Activated gamma-delta T cell (primary cell): ENCODE data around the gene TNFAIP8L3.

Source experiments
- DNase-seq: peaks from one replicate; lab custom pipeline; 2025; lab: John Stamatoyannopoulos, UW

Gene TNFAIP8L3

GRCh38 chr15:51089699-51090453 lies 4.8 kb downstream of the TNFAIP8L3 start:
- no peak for DNase-seq

DNA sequence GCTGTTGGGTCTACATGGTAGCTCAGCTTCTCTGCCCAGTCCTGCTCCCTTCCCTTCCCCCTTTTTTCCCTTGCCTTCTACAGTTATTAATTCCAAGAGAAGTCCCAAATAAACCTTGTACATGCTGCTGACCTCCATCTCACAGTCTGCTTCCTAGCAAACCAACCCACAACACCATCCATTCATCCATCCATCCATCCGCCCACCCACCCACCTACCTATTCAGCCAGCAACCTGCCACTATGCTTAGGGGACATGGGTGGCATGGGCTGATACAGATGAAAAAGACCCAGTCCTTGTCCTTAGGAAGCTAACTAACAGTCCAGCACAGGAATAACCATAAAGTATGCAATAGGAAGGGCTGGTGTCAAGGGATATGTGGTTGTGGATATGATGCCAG lies 5.7 kb downstream of the TNFAIP8L3 start:
- DNase-seq: no peak

DNA sequence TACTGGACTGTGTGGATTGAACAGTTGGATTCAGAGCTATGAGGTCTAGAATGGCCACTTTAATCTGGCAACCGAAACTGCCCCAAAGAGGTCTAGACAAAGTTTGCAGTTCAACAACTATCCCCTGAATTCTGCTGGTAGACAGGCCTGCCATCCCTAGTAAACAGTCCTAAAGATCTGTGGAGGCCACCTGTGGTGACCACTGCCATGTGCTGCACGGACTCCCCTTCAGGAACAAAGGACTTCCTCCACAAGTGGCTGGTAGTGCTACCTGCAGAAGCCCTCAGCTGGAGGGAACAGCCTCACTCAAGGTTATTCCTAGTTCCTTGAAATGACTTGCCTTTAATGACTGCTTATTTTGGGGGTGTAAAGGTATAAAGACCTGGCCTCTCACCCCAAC lies 6.1 kb downstream of the TNFAIP8L3 start:
- no peak for DNase-seq

- DNase-seq: no peak
Measured at GRCh38 chr15:51087513-51087912, 7.2 kb downstream of the TNFAIP8L3 start.

DNA sequence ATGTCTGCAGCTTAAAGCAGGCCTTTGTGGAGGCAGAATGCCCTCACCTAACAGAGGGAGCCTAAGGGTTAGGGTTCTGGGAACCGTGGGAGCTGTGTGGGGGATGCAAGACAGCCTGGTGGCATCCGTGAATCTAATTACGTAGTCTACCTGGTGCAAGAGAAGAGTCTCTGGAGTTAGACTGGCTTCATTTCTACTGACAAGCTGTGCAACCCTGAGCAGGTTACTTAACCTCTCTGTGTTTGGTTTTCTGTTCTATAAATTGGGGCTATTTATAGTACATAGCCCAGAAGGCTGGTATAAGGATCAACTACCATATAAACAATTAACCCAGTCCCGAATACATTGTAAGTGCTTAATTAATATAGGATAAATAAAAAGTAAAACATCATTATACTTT lies 8.3 kb downstream of the TNFAIP8L3 start:
- no peak for DNase-seq

DNA sequence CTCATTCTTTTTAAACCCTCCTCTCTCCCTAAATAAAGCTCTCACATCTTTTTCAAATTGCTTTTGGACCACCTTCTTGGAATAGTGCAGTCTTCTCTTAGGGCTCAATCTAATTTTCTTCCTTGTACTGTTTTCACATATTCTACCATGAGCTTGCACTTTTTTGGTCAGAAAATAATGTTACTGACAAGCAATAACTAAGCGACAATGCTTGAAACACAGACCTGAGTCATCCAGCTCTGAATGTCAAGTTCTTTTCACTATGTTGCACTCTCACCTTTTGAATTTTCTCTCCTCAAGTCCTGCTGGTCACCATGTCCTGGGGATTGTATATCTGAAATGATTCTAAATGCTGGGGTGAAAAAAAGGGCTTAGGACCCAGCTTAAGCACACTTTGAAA lies 8.9 kb downstream of the TNFAIP8L3 start:
- DNase-seq: no peak

DNA sequence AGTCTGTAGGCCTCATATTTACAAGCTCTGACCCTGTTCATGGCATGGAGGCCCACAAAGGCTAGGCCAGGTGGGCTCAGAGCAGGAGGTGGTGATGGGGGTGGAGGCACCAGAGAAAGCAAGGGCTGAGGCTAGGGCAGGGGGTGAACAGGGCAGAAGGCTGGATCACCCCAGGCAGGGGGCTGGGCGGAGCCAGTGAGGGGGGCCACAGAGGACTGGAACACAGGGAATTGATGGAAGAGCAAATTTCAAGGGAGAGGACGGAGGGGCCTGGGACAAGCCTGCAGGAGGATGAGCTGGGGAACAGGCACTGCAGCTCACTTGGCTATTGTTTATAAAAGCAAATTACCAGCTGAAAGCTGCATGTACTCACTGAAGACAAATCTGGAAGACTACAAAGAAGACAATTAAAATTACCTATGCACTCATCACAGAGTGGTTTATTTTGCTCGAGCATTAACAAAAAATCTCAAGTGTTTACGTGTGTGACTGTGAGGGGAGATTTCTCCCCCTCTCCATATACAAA lies 11.0 kb downstream of the TNFAIP8L3 start:
- DNase-seq: no peak

- no peak for DNase-seq
Measured at GRCh38 chr15:51082246-51082645, 12.5 kb downstream of the TNFAIP8L3 start.

DNA sequence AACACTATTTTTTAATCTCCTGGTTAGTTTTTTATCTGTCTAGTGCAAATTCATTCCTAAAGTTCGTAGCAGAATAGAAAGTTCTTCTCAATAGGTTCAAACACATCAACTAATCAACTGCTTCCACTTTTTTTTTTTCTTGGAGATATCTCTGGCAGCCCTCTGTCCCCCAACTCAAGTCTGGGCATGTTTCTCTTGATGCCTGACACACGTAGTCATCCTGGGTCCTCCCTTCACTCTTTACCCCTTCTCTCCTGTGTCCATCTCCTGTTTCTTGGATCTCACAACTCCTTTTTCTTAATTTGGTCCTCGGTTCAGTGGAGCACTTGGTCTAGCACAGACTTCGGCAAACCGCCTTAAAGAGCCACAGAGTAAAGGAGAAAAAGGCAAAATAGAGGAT lies 14.4 kb downstream of the TNFAIP8L3 start:
- no peak for DNase-seq

- DNase-seq: no peak
Measured at GRCh38 chr15:51079226-51079625, 15.5 kb downstream of the TNFAIP8L3 start.

DNA sequence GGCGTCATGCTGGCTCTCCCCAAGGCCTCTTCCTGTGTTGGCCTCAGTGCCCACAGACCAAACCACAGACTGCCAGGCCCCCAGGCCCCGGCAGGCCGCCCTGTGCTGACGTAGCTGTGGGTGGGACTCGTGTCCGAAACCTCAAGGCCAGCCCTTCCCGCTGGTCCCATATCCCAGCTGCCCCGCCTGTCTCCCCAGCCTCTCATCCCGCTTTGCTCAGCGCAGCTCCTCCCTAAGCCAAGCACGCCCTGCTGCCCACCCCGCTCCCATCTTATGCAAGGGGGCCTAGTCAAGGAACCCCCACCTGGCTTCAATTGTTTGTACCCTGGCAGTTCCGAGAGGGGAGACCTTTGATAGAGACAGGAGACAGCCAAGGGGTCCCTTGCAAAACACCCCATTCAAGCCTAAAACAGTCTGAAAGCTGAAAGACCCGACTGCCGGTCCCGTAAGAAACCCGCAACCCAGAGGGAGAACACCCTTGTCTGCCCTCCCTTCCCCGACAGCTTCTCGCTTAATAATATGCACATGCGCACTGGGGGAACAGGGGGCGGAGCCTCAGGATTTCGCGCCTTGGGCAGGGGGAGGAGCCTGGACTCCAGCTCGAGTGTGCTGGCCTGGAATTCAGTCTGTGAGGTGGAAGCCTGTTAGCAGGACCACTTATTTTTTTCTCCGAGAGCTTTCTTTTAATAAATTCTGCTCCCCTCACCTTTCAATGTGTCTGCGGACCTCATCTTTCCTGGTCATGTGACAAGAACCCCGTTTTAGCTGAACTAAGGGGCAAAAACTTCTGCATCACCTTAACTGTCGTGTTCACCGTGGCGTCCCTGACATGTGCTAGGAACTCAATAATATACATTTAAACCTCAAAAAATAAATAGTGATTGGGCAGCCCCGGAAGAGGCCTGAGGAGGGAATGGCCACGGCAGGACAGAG lies 17.2 kb downstream of the TNFAIP8L3 start:
- DNase-seq: no peak

- DNase-seq: no peak
Measured at GRCh38 chr15:51076524-51077220, 18.0 kb downstream of the TNFAIP8L3 start.

DNA sequence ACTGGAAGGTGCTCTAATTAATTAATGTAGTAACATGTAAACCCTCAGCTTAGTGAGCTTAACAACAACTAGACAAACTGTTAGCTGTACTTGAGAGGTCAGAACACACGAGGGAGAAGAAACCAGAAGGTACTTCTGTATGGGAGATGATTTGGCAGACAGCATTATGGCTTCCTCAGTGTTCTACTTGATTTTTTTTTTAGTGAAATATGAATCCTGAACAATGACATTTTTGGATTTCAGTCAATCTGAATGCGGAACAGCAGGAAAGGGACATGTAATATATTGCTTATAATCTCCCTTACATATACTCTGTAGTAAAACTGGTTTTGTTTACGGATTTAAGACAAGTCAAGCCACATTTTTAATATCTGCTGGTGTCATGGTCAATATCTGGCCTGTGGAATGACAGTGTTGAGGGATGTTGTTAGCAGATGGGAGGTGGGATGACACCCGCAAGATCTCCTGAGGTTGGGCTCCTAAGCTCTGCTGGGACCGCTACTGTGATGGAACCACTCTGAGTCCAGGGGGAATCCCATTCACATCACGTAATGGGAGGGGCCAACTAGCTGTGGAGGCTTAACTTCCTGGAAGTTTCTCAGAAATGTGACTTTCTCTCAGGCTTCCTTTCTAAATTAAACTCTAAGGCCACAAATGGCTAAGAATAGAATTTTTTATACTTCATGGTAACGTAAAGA lies 18.7 kb downstream of the TNFAIP8L3 start:
- DNase-seq: no peak

GRCh38 chr15:51075364-51075763 lies 19.3 kb downstream of the TNFAIP8L3 start:
- DNase-seq: no peak

- no peak for DNase-seq
Measured at GRCh38 chr15:51074926-51075325, 19.8 kb downstream of the TNFAIP8L3 start.

DNA sequence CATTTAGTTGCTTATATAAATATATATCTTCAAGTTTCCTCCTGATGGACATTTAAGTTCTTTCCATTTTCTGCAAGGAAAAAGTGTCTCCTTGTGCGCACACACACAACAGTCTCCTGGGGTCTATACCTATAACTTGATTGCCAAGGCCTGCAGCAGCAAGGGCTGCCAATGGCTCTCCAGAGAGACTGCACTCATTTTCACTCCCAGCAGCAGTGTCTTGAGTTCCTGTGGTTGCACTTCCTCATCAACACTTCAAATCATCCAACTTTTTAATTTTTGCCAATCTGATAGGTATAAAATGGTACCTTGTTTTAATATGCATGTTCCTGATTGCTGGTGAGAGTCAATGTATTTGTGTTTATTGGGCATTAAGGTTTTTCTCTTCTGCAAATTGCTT lies 23.1 kb downstream of the TNFAIP8L3 start:
- no peak for DNase-seq

DNA sequence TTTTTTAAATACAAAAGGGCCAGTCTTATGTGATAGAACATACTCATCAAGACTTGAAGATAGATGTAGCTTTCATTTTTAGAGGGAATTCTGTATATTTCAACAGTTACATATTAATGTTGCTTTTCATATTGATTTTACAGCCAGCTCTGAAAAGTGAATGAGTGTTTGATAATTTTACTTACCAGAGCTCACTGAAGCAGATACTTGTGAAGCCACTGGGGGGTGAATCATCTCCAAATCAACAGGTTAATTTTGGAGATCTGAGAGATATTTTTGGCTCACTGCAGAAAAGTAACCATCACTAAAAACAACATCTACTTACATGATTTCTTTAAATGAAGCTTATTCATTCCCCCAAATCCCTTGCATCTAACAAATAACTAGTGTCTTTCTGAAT lies 24.7 kb downstream of the TNFAIP8L3 start:
- DNase-seq: no peak

DNA sequence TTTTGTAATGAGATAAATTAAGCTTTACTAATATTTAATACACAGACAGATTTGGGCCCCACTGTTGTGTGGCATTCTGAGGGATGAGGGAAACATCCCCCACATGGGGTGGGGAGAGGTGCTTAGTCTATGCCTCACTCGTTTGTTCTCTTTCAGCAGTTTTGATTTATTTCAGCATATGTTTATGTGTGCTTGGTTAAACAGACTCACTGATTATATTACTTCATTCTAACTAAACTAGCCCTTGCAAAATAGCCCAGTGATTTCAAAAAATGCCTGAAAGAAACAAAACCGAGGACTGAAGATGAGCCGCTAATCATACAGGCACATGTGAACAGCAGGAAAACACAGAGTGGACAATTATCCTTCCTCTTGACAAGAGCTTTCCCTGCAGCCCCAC lies 27.2 kb downstream of the TNFAIP8L3 start:
- no peak for DNase-seq

- DNase-seq: no peak
Measured at GRCh38 chr15:51065781-51066180, 28.9 kb downstream of the TNFAIP8L3 start.

DNA sequence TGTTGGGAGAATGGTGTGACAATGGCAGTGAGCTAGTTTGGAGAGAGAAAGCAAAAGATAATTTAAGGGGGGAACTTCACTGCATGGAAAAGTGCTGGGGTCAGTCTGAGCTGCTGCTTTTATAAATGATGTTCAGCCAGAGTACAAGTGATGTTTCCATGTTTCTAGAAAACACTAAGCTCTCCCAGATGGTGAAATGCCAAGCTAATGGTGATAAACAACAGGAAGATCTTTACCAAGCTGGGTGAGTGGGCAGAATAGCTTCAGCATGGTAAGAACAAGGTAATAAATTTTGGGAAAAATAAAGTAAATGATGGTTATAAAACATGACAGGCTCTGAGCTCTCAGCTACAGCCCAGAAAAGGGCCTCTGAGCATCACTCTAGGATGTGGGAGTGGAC lies 29.4 kb downstream of the TNFAIP8L3 start:
- no peak for DNase-seq

DNA sequence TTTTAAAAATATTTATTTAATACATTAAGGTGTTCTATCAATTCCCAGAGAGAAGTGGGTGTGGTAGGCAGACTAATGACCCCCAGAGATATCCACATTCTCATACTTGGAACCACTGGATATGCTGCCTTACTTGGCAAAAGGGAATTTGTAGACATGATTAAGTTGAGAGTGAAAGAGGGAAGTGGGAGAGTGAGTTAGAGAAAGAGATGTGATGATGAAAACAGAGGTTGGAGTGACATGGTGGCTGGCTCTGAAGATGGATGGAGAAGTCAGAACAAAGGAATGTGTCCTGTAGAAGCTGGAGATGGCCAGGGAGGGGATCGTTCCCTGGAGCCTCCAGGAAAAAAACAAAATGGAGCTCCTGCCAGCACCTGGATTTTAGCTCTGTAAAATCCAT lies 32.0 kb downstream of the TNFAIP8L3 start:
- no peak for DNase-seq
